Fibroblast of lung (primary cell): ENCODE results near the gene SAP25. TPM values are rescaled to one million over a fixed set of nuclear protein-coding genes. Genes with fewer than 3 reads are reported as not detected.

Source experiments
- DNase-seq, 2 donors: peaks; one replicate each; pipeline versions ENCODE4 v3.0.0 to v3.0.0-alpha.2; 2010; ENCODE audit warnings: low read depth in 2 of 2
- H2AFZ ChIP-seq: 2 replicates; pipeline ENCODE4 v1.5.1; 2012; ENCODE audit warnings: low read length, control low read depth, inconsistent platforms
- H3K27ac ChIP-seq: 2 replicates; pipeline ENCODE4 v1.5.1; 2011; ENCODE audit warnings: low read length, control low read depth; ENCODE audit not compliant: insufficient read depth
- H3K27me3 ChIP-seq: 2 replicates; pipeline ENCODE4 v1.5.1; 2011; ENCODE audit warnings: mild to moderate bottlenecking, low read length; ENCODE audit not compliant: control insufficient read depth, insufficient read depth
- H3K36me3 ChIP-seq: 2 replicates; pipeline ENCODE4 v1.5.1; 2011; ENCODE audit warnings: low read length; ENCODE audit not compliant: control insufficient read depth, insufficient read depth
- H3K4me1 ChIP-seq: 2 replicates; pipeline ENCODE4 v1.5.1; 2011; ENCODE audit warnings: low read length; ENCODE audit not compliant: control insufficient read depth, insufficient read depth; ENCODE audit errors: extremely low read depth
- H3K4me2 ChIP-seq: 2 replicates; pipeline ENCODE4 v1.5.1; 2011; ENCODE audit warnings: low read length, control low read depth; ENCODE audit not compliant: insufficient read depth; ENCODE audit errors: extremely low read depth
- H3K4me3 ChIP-seq, 4 experiments: fragments of 200-600 bp in 1 of 4; sonication (generic) in 1 of 4; replicated peaks in 1 of 4; 2 replicates each; pipeline ENCODE4 v1.5.1; 2011 to 2016; ENCODE audit warnings: low read length in 4 of 4, low read depth in 3 of 4, mild to moderate bottlenecking in 3 of 4, control low read depth in 2 of 4, inconsistent platforms in 1 of 4, mixed read lengths in 1 of 4; ENCODE audit not compliant: insufficient read depth in 1 of 4; ENCODE audit errors: control extremely low read depth in 1 of 4
- H3K79me2 ChIP-seq: 2 replicates; pipeline ENCODE4 v1.5.1; 2012; ENCODE audit warnings: mild to moderate bottlenecking, low read length, inconsistent platforms; ENCODE audit not compliant: control insufficient read depth, insufficient read depth
- H3K9ac ChIP-seq: 2 replicates; pipeline ENCODE4 v1.5.1; 2011; ENCODE audit warnings: mild to moderate bottlenecking, low read length, control low read depth; ENCODE audit not compliant: insufficient read depth
- H3K9me3 ChIP-seq: 2 replicates; pipeline ENCODE4 v1.5.1; 2012; ENCODE audit warnings: low read depth, low read length; ENCODE audit not compliant: control insufficient read depth, insufficient read depth
- H4K20me1 ChIP-seq: 2 replicates; pipeline ENCODE4 v1.5.1; 2011; ENCODE audit warnings: low read length; ENCODE audit not compliant: control insufficient read depth, insufficient read depth; ENCODE audit errors: extremely low read depth
- EZH2 ChIP-seq: IDR thresholded peaks from 2 replicates; pipeline ENCODE4 v1.5.1; 2012; ENCODE audit warnings: low read length, control low read depth, mild to moderate bottlenecking; ENCODE audit errors: missing control alignments
- polyA plus RNA-seq, 2 donors: library from polyadenylated mRNA; depleted of rRNA in 1 of 2; stranded (reverse) in 1 of 2; unstranded in 1 of 2; fragments of >200 nt; gene quantifications; 2 replicates each; pipeline ENCODE4 v1.2.1, GENCODE V29; 2011 to 2012; ENCODE audit warnings: missing spikeins in 1 of 2
- total RNA-seq: library from RNA; depleted of rRNA; stranded (reverse); fragments of >200 nt; gene quantifications from 2 replicates; pipeline ENCODE4 v1.2.1, GENCODE V29; 2014
- TF ChIP-seq, protein P1 (sequence below), 2 donors: IDR thresholded peaks in 1 of 2; conservative IDR thresholded peaks in 1 of 2; 1 replicate in 1 of 2; 2 replicates in 1 of 2; pipeline ENCODE4 v1.5.1; 2011 to 2012; ENCODE audit warnings: low read length in 2 of 2, control low read depth in 1 of 2, inconsistent platforms in 1 of 2, low read depth in 1 of 2, mild to moderate bottlenecking in 1 of 2

Gene SAP25
- total and polyA plus RNA-seq, 2 donors (not counting 1 experiment from before 2014, with no cell fraction given) = 0.22 TPM; not detected in 1

DNA sequence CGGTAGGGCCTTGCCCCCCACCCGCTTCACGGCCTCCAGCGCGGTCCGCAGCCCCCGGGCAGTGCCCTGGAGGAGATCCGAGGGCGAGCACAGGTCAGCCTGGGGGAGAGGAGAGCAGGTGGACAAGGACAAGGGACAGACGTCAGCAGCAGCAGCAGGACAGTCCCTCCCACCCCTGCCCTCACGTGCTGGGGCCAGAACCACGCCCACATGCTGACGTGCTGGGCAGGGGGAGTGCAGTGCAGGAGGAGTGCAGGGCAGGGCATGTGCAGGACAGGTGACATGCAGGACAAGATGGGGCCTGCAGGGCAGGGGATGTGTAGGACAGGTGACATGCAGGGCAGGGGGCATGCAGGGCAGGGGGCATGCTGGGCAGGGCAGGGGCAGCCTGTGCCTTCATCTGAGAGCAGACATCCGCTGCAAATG lies 1.5 kb upstream of the SAP25 start:
- DNase-seq = no peak
- no peaks in the 10 kb centered on the region for H3K9me3 ChIP-seq
- no peaks in the 10 kb centered on the region for H3K79me2 ChIP-seq
- TF ChIP-seq, protein P1, sequence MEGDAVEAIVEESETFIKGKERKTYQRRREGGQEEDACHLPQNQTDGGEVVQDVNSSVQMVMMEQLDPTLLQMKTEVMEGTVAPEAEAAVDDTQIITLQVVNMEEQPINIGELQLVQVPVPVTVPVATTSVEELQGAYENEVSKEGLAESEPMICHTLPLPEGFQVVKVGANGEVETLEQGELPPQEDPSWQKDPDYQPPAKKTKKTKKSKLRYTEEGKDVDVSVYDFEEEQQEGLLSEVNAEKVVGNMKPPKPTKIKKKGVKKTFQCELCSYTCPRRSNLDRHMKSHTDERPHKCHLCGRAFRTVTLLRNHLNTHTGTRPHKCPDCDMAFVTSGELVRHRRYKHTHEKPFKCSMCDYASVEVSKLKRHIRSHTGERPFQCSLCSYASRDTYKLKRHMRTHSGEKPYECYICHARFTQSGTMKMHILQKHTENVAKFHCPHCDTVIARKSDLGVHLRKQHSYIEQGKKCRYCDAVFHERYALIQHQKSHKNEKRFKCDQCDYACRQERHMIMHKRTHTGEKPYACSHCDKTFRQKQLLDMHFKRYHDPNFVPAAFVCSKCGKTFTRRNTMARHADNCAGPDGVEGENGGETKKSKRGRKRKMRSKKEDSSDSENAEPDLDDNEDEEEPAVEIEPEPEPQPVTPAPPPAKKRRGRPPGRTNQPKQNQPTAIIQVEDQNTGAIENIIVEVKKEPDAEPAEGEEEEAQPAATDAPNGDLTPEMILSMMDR (conservative IDR thresholded peaks at IDR 0.05 in 1 of 2, IDR thresholded peaks at IDR 0.05 in 1 of 2; ENCODE audit: low read depth in 1 of 2, low read length in 2 of 2) = no peak
- TF ChIP-seq EZH2 = no peak
- no peaks in the 10 kb centered on the region for H3K27me3 ChIP-seq
- H3K4me1 ChIP-seq = no peaks in the 10 kb centered on the region
- H4K20me1 ChIP-seq = no peaks in the 10 kb centered on the region
- H3K27ac ChIP-seq = no peak overlapping the region
- H2AFZ ChIP-seq = no peak overlapping the region
- no peak overlapping the region for H3K4me3 ChIP-seq
- H3K9ac ChIP-seq = no peak overlapping the region
- peaks cover 40% of the 10 kb centered on the region for H3K36me3 ChIP-seq
- H3K4me2 ChIP-seq = no peak overlapping the region

DNA sequence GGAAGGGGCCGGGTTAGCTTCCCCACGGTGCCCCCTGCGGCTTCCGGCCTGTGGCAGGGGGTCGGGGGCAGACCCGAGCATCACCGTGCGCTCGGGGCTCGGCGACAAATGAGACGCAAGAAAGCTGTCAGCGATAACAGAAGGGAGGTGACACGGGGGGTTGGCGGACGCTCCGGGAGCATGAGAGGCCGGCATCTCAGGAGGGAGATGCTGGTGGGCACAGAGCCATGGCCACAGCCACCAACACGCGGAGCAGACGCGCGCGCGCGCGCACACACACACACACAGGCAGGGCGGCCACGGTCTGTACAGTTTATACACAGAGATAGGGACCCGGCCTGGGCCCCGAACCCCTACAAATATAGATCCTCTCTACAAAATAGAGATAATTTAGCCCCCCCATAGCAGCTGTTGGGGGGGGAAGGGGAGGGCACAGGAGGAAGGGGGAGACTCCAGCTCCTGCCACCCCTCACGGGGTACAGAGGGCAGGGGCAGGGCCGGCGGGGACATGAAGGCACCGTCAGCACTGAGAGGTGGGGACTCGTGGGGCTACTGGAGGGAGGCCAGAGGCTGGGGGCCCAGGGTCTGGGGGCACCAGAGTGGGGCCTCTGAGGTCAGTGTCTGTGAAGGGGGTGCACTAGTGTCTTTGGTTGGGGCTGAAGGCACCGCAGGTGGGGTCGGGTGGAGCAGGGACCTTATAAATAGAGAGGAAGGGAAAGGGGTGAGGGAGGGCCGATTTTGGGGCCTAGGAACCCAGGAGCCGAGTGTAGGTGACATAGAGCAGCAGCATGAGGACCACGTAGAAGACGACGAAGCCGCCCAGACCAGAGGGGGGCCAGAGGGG lies 884 bp upstream of the SAP25 start:
- no peak overlapping the region for H3K4me2 ChIP-seq
- H3K4me1 ChIP-seq = no peaks in the 10 kb centered on the region
- no peak overlapping the region for H3K4me3 ChIP-seq
- H2AFZ ChIP-seq = no peak overlapping the region
- H3K9me3 ChIP-seq = no peaks in the 10 kb centered on the region
- peaks cover 35% of the 10 kb centered on the region for H3K36me3 ChIP-seq
- no peaks in the 10 kb centered on the region for H3K27me3 ChIP-seq
- DNase-seq = no peak
- H3K9ac ChIP-seq = no peak overlapping the region
- H4K20me1 ChIP-seq = no peaks in the 10 kb centered on the region
- no peaks in the 10 kb centered on the region for H3K79me2 ChIP-seq
- no peak overlapping the region for H3K27ac ChIP-seq
- TF ChIP-seq, protein P1 (conservative IDR thresholded peaks at IDR 0.05 in 1 of 2, IDR thresholded peaks at IDR 0.05 in 1 of 2; ENCODE audit: low read depth in 1 of 2, low read length in 2 of 2) = no peak
- no peak for TF ChIP-seq EZH2

DNA sequence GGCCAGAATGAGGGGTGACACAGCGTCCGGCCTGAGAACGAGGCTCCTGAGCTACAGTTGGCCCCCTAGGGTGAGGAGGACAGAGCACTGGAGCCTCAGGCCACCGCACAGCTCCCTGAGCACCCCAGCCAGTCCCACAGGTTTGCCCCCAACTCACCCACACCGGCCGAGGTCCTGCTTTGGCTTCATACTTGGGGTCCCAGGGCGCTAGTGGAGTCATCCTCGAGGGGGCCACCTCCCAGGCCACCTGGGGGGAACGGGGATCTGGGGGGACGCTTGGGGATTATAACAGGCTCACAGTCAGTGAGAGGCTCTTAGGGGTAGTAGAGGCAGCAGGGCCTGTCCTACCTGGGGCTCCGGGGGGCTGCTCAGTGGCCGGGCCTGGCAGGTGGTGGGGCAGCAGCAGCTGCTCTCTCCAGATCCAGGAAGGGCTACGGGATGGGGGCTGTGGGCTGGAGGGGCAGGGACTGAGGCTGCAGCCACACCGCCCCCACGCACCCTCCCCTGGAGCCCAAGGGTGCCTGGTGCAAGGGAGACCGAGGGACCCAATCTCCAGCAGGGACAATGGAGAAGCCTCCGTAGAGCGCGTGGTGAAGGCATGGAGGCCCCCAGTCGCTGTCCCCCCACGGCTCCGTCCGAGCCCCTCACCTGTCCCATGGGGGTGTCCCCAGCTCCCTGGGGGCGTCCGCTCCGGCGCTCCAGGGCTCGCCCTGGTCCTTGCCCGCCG lies 588 bp downstream of the SAP25 start:
- no peak overlapping the region for H3K4me3 ChIP-seq
- TF ChIP-seq, protein P1 (conservative IDR thresholded peaks at IDR 0.05 in 1 of 2, IDR thresholded peaks at IDR 0.05 in 1 of 2; ENCODE audit: low read depth in 1 of 2, low read length in 2 of 2) = no peak
- no peak for TF ChIP-seq EZH2
- H3K36me3 ChIP-seq = peaks cover 28% of the 10 kb centered on the region

More for the DNA sequence above, 588 bp downstream of the SAP25 start:
- Histone ChIP-seq H3K27ac (no peak overlapping the region), H3K9ac (no peak overlapping the region), H3K4me2 (no peak overlapping the region), H2AFZ (no peak overlapping the region), H3K9me3 (no peaks in the 10 kb centered on the region), H3K27me3 (no peaks in the 10 kb centered on the region), H4K20me1 (no peaks in the 10 kb centered on the region), H3K79me2 (no peaks in the 10 kb centered on the region), H3K4me1 (no peaks in the 10 kb centered on the region)
- DNase-seq = no peak
